NCI-H2107 treated with DMSO at 0.1 percent for 48 hours (cell line): Measurements from ENCODE around the gene SMAD9.
"Not testable (repeated sequence)": the region's sequence is repeated elsewhere in the genome, so short reads cannot be mapped to it uniquely, and the experiment has no call there.

Source experiments
- DNase-seq: peaks from one replicate; lab custom pipeline; 2025; ENCODE audit not compliant: unreplicated experiment; lab: John Stamatoyannopoulos, UW

The SMAD9 gene

GRCh38 chr13:36912369-36912768 lies 7.7 kb downstream of the SMAD9 start:
- no peak for DNase-seq

GRCh38 chr13:36910545-36910944 lies 9.5 kb downstream of the SMAD9 start:
- DNase-seq: no peak

GRCh38 chr13:36907821-36908220 lies 12.2 kb downstream of the SMAD9 start:
- no peak for DNase-seq

- DNase-seq: no peak
These were observed 12.8 kb downstream of the SMAD9 start for GRCh38 chr13:36907266-36907665.

- DNase-seq: no peak
These were observed 14.1 kb downstream of the SMAD9 start for GRCh38 chr13:36905944-36906343.

GRCh38 chr13:36903925-36904595 lies 16.0 kb downstream of the SMAD9 start:
- DNase-seq: peak; percentile 100

GRCh38 chr13:36897054-36897616 lies 22.9 kb downstream of the SMAD9 start:
- no peak for DNase-seq

- DNase-seq: no peak
These were observed 28.3 kb downstream of the SMAD9 start for GRCh38 chr13:36891752-36892151.

GRCh38 chr13:36888645-36889044 lies 31.4 kb downstream of the SMAD9 start:
- DNase-seq: no peak

- no peak for DNase-seq
These were observed 32.1 kb downstream of the SMAD9 start for GRCh38 chr13:36887758-36888521.

GRCh38 chr13:36885901-36886300 lies 34.1 kb downstream of the SMAD9 start:
- no peak for DNase-seq

GRCh38 chr13:36884235-36884634 lies 35.8 kb downstream of the SMAD9 start:
- DNase-seq: no peak

- DNase-seq: no peak
These were observed 36.2 kb downstream of the SMAD9 start for GRCh38 chr13:36883824-36884223.

GRCh38 chr13:36883392-36883791 lies 36.6 kb downstream of the SMAD9 start:
- DNase-seq: not testable (repeated sequence)

- no peak for DNase-seq
These were observed 37.1 kb downstream of the SMAD9 start for GRCh38 chr13:36882829-36883390.

GRCh38 chr13:36880961-36881360 lies 39.1 kb downstream of the SMAD9 start:
- no peak for DNase-seq

- DNase-seq: no peak
These were observed 40.7 kb downstream of the SMAD9 start for GRCh38 chr13:36879218-36879938.

- no peak for DNase-seq
These were observed 44.1 kb downstream of the SMAD9 start for GRCh38 chr13:36875961-36876360.

- peak; percentile 33 for DNase-seq
These were observed 44.6 kb downstream of the SMAD9 start for GRCh38 chr13:36875431-36875830.

- DNase-seq: no peak
These were observed 47.4 kb downstream of the SMAD9 start for GRCh38 chr13:36872621-36873020.

GRCh38 chr13:36870050-36870692 lies 49.9 kb downstream of the SMAD9 start:
- no peak for DNase-seq
